ENCODE results near the gene OR8S1. TPM values are rescaled to one million over a fixed set of nuclear protein-coding genes. Genes with fewer than 3 reads are reported as not detected.

The OR8S1 gene
- total RNA-seq, 1 experiment from 2014 or later, result not detected

GRCh38 chr12:48557919-48558318 is 32.5 kb downstream of the OR8S1 start:
- Mint-ChIP-seq H3K27me3 (ENCODE audit: low read depth) (peaks cover 4% of the 10 kb centered on the region; the same call in 1 of the 2 replicates), H3K4me3 (no peak overlapping the region), H3K36me3 (ENCODE audit: insufficient read depth in 1 of 3, low read depth in 3 of 3) (no peaks in the 10 kb centered on the region; a peak in 1 of 7 replicates), H3K9me3 (peaks cover 6 to 32% of the 10 kb centered on the region in 2 experiments; a peak in 4 of 5 replicates), H3K27ac (no peak overlapping the region), H3K4me1 (peaks cover 10 to 16% of the 10 kb centered on the region in 2 experiments)
- Histone ChIP-seq H2AK5ac (ENCODE audit: insufficient read length, low read length) (no peak overlapping the region), H3K27me3 (ENCODE audit: insufficient read depth, low read length) (no peaks in the 10 kb centered on the region), H3K4me2 (ENCODE audit: insufficient read depth, insufficient read length, low read length) (no peak overlapping the region), H3K14ac (ENCODE audit: insufficient read depth, low read length) (no peak overlapping the region), H3K4me1 (ENCODE audit: insufficient read depth, low read length) (no peaks in the 10 kb centered on the region; the same call in 1 of the 2 replicates), H3K4ac (ENCODE audit: low read depth, low read length) (no peak overlapping the region), H4K5ac (ENCODE audit: insufficient read length, low read depth, low read length) (no peak overlapping the region), H3K79me1 (ENCODE audit: insufficient read depth, low read depth, low read length, poor library complexity, severe bottlenecking) (no peaks in the 10 kb centered on the region), H2BK5ac (ENCODE audit: insufficient read length, low read length) (no peak overlapping the region), H2AFZ (ENCODE audit: low read length) (no peak overlapping the region), H3K79me2 (ENCODE audit: insufficient read depth, low read length) (no peaks in the 10 kb centered on the region), H3K9ac (ENCODE audit: extremely low read depth, insufficient read length, low read length) (no peak overlapping the region), H2BK120ac (ENCODE audit: low read depth, low read length, poor library complexity, severe bottlenecking) (no peak overlapping the region), H4K8ac (replicated peaks; ENCODE audit: insufficient read length, low read depth, low read length) (no peak overlapping the region), H4K20me1 (ENCODE audit: control insufficient read depth, insufficient read depth, insufficient read length) (no peaks in the 10 kb centered on the region), H3K56ac (ENCODE audit: insufficient read length, low read depth, low read length) (no peak overlapping the region), H3K23me2 (ENCODE audit: insufficient read length, low read depth, low read length, poor library complexity, severe bottlenecking) (no peaks in the 10 kb centered on the region), H2BK12ac (ENCODE audit: insufficient read length, low read depth, low read length) (no peak overlapping the region), H4K91ac (ENCODE audit: insufficient read length, low read depth, low read length) (no peak overlapping the region), H3K9me3 (ENCODE audit: control insufficient read depth, low read depth, low read length) (no peaks in the 10 kb centered on the region), H3K23ac (ENCODE audit: insufficient read length, low read depth, low read length) (no peak overlapping the region), H2BK20ac (ENCODE audit: low read depth, low read length, poor library complexity, severe bottlenecking) (no peak overlapping the region), H2BK15ac (ENCODE audit: low read depth, low read length) (no peak overlapping the region), H3K27ac (ENCODE audit: insufficient read length, low read depth, low read length) (no peak overlapping the region), H3K18ac (ENCODE audit: insufficient read length, low read depth, low read length) (no peak overlapping the region), H3T11ph (ENCODE audit: low read length) (no peak overlapping the region)
- no peak for TF ChIP-seq CTCF (conservative IDR thresholded peaks at IDR 0.05)
- no CpG with 5 or more reads among the region's 4 CpGs for WGBS (ENCODE audit: extremely low coverage, insufficient read length, low lambda C conversion rate)
- DNase-seq, result no peak
